ENCODE results near the gene PXDN.

PXDN gene

DNA sequence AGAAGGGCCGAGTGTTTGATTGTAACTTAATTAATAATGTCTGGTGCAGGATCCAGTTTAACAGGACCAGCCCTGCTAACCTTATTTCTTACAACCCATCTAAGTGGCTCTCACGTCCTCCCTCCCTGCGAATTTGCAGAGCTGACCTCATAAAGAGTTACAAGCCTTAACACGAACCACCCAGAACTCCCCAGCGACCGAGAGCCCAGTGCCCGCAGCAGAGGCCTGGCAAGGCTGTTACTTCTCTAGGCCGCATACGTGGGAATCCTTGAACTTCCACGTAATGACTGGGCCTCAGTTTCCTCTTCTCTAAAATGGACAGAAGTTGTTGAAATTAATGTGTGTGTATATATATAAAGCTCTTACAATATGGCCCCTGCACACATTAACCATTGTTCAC lies 55.5 kb downstream of the PXDN start:
- Histone ChIP-seq H3K4me3 (ENCODE audit: low read depth, low read length) (no peak overlapping the region), H3K27me3 (no peaks in the 10 kb centered on the region), H3K9me3 (no peaks in the 10 kb centered on the region), H3K4me1 (no peaks in the 10 kb centered on the region), H3K36me3 (no peaks in the 10 kb centered on the region)
- no peak for DNase-seq
- TF ChIP-seq, protein P1, sequence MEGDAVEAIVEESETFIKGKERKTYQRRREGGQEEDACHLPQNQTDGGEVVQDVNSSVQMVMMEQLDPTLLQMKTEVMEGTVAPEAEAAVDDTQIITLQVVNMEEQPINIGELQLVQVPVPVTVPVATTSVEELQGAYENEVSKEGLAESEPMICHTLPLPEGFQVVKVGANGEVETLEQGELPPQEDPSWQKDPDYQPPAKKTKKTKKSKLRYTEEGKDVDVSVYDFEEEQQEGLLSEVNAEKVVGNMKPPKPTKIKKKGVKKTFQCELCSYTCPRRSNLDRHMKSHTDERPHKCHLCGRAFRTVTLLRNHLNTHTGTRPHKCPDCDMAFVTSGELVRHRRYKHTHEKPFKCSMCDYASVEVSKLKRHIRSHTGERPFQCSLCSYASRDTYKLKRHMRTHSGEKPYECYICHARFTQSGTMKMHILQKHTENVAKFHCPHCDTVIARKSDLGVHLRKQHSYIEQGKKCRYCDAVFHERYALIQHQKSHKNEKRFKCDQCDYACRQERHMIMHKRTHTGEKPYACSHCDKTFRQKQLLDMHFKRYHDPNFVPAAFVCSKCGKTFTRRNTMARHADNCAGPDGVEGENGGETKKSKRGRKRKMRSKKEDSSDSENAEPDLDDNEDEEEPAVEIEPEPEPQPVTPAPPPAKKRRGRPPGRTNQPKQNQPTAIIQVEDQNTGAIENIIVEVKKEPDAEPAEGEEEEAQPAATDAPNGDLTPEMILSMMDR (IDR thresholded peaks at IDR 0.05; ENCODE audit: low read depth, low read length): no peak

DNA sequence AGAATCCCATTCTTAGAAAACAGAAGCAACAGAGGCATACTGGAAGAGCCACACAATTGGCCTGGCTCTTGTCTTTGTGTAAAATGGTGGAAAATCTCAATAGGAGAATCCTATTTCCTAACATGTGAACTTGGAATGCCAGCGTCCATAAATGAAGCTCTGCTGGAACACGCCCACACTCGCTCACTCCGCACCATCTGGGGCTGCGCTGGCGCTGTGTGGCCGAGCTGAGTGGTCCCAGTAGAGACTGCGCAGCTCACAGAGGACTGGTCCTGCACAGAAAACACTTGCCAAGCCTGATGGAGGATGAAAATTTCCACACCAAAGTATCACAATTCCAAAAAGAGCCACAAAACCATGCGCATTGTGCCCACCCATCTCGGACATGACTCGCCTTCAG lies 56.2 kb downstream of the PXDN start:
- Histone ChIP-seq H3K9me3 (no peaks in the 10 kb centered on the region), H3K4me3 (ENCODE audit: low read depth, low read length) (no peak overlapping the region), H3K4me1 (no peaks in the 10 kb centered on the region), H3K27me3 (no peaks in the 10 kb centered on the region), H3K36me3 (no peaks in the 10 kb centered on the region)
- no peak for DNase-seq
- TF ChIP-seq, protein P1 (IDR thresholded peaks at IDR 0.05; ENCODE audit: low read depth, low read length): no peak

DNA sequence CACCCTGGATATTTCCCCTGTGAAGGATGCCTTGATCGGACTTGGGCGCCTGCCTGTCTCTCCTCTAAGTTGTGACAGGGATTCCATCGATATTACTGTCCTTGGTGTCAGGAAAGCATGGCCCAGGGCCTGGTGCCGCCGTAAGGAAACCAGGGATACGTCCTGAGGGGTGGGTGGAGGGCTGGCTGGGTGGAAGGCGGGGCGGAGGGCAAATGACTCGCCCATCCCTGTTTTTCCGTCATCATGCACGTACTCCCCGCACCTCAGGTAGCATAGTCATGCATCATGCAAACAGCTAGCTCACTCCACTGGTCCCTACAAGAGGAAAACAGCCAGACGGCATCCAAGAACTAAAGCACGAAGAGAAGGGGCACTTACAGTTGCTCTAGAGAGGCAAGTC lies 57.1 kb downstream of the PXDN start:
- Histone ChIP-seq H3K4me1 (no peaks in the 10 kb centered on the region), H3K27me3 (no peaks in the 10 kb centered on the region), H3K4me3 (ENCODE audit: low read depth, low read length) (no peak overlapping the region), H3K36me3 (no peaks in the 10 kb centered on the region), H3K9me3 (no peaks in the 10 kb centered on the region)
- TF ChIP-seq, protein P1 (IDR thresholded peaks at IDR 0.05; ENCODE audit: low read depth, low read length): no peak
- DNase-seq: no peak

DNA sequence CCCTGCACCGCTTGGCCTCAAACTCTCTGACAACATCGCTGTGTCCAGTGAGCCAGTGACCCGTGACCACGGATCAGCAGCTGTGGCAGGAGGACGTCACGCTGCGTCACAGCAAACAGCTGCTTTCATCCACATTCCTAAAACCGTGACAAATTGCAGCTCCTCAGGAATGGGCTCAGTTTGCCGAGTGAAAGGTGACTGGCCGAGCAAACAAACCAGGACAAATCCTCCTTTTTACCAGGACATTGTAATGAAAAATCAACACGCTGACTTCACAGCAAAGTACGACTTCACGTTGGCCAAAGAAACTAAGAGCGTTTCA lies 57.6 kb downstream of the PXDN start:
- H3K27me3 ChIP-seq: no peaks in the 10 kb centered on the region
- no peaks in the 10 kb centered on the region for H3K4me1 ChIP-seq
- no peaks in the 10 kb centered on the region for H3K36me3 ChIP-seq
- DNase-seq: no peak
- H3K9me3 ChIP-seq: no peaks in the 10 kb centered on the region
- TF ChIP-seq, protein P1 (IDR thresholded peaks at IDR 0.05; ENCODE audit: low read depth, low read length): no peak
- no peak overlapping the region for H3K4me3 ChIP-seq (ENCODE audit: low read depth, low read length)

DNA sequence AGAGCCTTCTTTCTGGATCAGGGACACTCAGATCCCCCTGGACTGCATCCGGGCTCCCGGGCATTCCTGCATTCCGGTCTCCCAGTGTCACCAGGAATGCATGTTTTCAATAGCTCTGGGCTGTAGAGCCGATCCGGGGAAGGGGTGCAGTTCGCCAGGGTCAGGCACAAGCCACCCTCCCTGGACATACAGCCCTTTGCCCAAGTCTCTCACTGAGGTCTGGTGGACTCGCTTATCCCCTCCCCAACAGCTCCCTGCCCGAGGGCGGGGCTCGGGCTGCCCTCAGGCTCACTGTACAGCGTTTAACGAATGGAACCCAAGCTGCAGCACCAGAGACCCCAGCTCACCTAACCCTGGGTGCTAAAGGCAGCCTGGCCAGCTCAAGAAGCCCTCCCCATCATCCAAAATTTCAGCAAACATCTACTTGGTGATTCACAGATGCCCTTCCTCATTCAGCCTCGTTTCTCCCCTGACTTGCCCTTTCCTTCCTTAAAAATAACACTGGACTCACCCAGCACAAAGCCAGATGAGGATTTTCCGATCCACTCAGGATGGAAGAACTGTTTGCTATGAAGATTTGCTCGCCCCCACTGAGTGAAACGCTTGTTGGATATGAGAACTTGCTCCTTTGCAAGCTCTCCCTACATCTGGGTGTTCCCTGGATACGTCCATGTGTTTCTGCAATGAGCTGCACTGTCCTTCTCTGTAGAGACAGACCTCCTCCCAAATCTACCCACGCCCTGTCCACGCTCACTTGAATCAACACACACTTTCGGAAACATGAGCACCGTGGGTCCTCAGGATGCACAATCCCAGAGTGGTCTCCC lies 58.1 kb downstream of the PXDN start:
- Histone ChIP-seq H3K4me1 (no peaks in the 10 kb centered on the region), H3K36me3 (no peaks in the 10 kb centered on the region), H3K9me3 (no peaks in the 10 kb centered on the region), H3K4me3 (ENCODE audit: low read depth, low read length) (no peak overlapping the region), H3K27me3 (no peaks in the 10 kb centered on the region)
- TF ChIP-seq, protein P1 (IDR thresholded peaks at IDR 0.05; ENCODE audit: low read depth, low read length): no peak
- no peak for DNase-seq

DNA sequence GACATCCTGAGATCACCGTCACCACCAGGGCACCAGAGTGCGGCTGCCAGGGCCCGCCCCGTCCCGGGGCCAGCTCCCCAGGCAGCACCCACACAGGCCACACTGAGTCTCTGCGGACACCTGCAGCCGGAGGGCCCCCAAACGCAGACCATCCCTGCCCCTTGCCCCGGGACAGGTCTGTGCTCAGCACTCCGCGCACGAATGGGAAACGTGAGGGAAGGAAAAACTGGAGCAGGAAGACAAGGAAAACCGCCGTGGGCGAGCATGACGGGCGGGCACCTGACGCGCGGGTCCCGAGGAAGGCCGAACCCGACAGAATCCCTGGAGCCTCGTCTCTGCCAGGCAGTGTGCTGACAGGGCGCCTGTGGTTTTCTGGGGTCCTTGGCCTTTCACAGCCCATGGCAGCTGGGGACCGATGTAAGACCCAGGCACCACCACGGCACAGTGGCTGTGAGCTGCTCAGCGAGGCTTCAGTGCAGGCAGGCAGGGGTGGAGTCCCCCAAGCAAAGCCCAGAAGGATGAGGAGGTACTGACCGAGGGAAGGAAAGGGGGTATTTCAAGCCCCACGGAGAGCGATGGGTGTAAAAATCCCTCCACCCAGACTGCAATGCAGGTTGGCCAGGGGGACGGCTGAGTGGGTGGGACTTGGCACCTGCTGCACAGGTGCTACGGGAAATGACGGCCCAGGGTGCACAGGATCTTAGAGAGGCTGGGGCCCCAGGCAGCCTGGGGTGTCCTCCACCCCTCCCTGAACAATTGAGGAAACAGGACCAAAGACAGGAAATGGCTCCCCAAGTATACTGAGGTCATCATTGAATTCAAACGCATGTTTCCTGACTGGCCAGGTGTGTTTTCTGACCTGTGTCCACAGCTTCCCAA lies 59.0 kb downstream of the PXDN start:
- H3K9me3 ChIP-seq: no peaks in the 10 kb centered on the region
- TF ChIP-seq, protein P1 (IDR thresholded peaks at IDR 0.05; ENCODE audit: low read depth, low read length): no peak
- no peaks in the 10 kb centered on the region for H3K36me3 ChIP-seq
- H3K27me3 ChIP-seq: no peaks in the 10 kb centered on the region
- no peak for DNase-seq
- no peak overlapping the region for H3K4me3 ChIP-seq (ENCODE audit: low read depth, low read length)
- no peaks in the 10 kb centered on the region for H3K4me1 ChIP-seq
